B cell (primary cell): ENCODE data around the gene ZNF521. TPM values are rescaled to one million over a fixed set of nuclear protein-coding genes. Genes with fewer than 3 reads are reported as not detected.

Experiments
- ATAC-seq: fragments of 200-7000 bp; cut with Tn5 transposase; one replicate; pipeline ENCODE4 v1.10.0; 2021; ENCODE audit warnings: low read depth, mild to moderate bottlenecking, moderate number of reproducible peaks, moderate library complexity
- CTCF ChIA-PET: fragments of 350-600 bp; sonication (Branson Sonifier 250); formaldehyde crosslinking; loops from one replicate; lab custom pipeline; 2021; ENCODE audit warnings: antibody characterized with exemption, inconsistent platforms; lab: Charles Lee
- POLR2A ChIA-PET: fragments of 350-600 bp; sonication (Branson Sonifier 250); formaldehyde crosslinking; loops from one replicate; lab custom pipeline; 2021; ENCODE audit warnings: antibody characterized with exemption; lab: Charles Lee
- DNase-seq: peaks from one replicate; pipeline ENCODE4 v3.0.0; 2013
- H2AFZ ChIP-seq: 2 replicates; pipeline ENCODE4 v1.6.1; 2012; ENCODE audit warnings: mild to moderate bottlenecking, low read depth, low read length; ENCODE audit not compliant: insufficient read depth, poor library complexity, severe bottlenecking
- H3K27ac ChIP-seq, 2 donors: 1 replicate in 1 of 2; 2 replicates in 1 of 2; pipeline ENCODE4 v1.5.1; 2012 to 2013; ENCODE audit warnings: low read length in 2 of 2, mild to moderate bottlenecking in 2 of 2, moderate library complexity in 1 of 2
- H3K27me3 ChIP-seq, 4 experiments: fragments of 200-600 bp in 1 of 4; sonication (generic) in 1 of 4; replicated peaks in 1 of 4; 1 replicate in 2 of 4; 2 replicates in 2 of 4; pipeline versions ENCODE4 v1.6.1 to v1.7.0; 2013 to 2016; ENCODE audit warnings: low read length in 3 of 4, mild to moderate bottlenecking in 2 of 4, mixed read lengths in 1 of 4, moderate library complexity in 1 of 4; ENCODE audit not compliant: insufficient read depth in 4 of 4, control insufficient read depth in 3 of 4; ENCODE audit errors: control extremely low read depth in 1 of 4
- H3K36me3 ChIP-seq, 2 experiments: replicated peaks in 1 of 2; 1 replicate in 1 of 2; 2 replicates in 1 of 2; pipeline versions ENCODE4 v1.6.1 to v1.7.1; 2013; ENCODE audit warnings: low read length in 1 of 2; ENCODE audit not compliant: insufficient read depth in 2 of 2, control insufficient read depth in 1 of 2; ENCODE audit errors: control extremely low read depth in 1 of 2, extremely low read depth in 1 of 2
- H3K4me1 ChIP-seq, 2 donors: fragments of 200-600 bp in 1 of 2; sonication (generic) in 1 of 2; 1 replicate in 1 of 2; 2 replicates in 1 of 2; pipeline versions ENCODE4 v1.5.1 to v1.6.1; 2013 to 2017; ENCODE audit warnings: low read length in 2 of 2; ENCODE audit not compliant: control insufficient read depth in 2 of 2, insufficient read depth in 2 of 2
- H3K4me2 ChIP-seq: replicated peaks from 2 replicates; pipeline ENCODE3; 2012; ENCODE audit warnings: mild to moderate bottlenecking, low read depth, low read length; ENCODE audit not compliant: poor library complexity, severe bottlenecking
- H3K4me3 ChIP-seq, 5 experiments: fragments of 200-600 bp in 1 of 5; sonication (generic) in 1 of 5; 1 replicate in 3 of 5; 2 replicates in 2 of 5; pipeline versions ENCODE4 v1.5.1 to v1.7.0; 2011 to 2016; ENCODE audit warnings: low read length in 4 of 5, mild to moderate bottlenecking in 4 of 5, low read depth in 2 of 5, control low read depth in 1 of 5, moderate library complexity in 1 of 5; ENCODE audit not compliant: insufficient read depth in 1 of 5; ENCODE audit errors: control extremely low read depth in 1 of 5, extremely low read depth in 1 of 5
- H3K79me2 ChIP-seq: fragments of 200-600 bp; sonication (generic); one replicate; pipeline ENCODE4 v1.6.0; 2016; ENCODE audit warnings: low read length; ENCODE audit not compliant: control insufficient read depth, insufficient read depth
- H3K9ac ChIP-seq: fragments of 200-600 bp; sonication (generic); 2 replicates; pipeline ENCODE4 v1.6.1; 2017; ENCODE audit warnings: mild to moderate bottlenecking, low read length, moderate library complexity
- H3K9me3 ChIP-seq, 3 donors: one replicate each; pipeline versions ENCODE4 v1.6.1 to v1.7.1; 2013; ENCODE audit warnings: low read length in 2 of 3; ENCODE audit not compliant: control insufficient read depth in 2 of 3, insufficient read depth in 1 of 3; ENCODE audit errors: control extremely low read depth in 1 of 3
- H4K20me1 ChIP-seq: 2 replicates; pipeline ENCODE4 v1.6.0; 2012; ENCODE audit warnings: mild to moderate bottlenecking, low read length; ENCODE audit not compliant: insufficient read depth, control insufficient read depth, poor library complexity, severe bottlenecking
- H3K27ac Mint-ChIP-seq: one replicate; pipeline ENCODE4 v1.8.0; 2021; ENCODE audit warnings: mixed read lengths
- H3K27me3 Mint-ChIP-seq: one replicate; pipeline ENCODE4 v1.8.0; 2021; ENCODE audit warnings: mixed read lengths
- H3K4me1 Mint-ChIP-seq: one replicate; pipeline ENCODE4 v1.8.0; 2021; ENCODE audit warnings: mixed read lengths
- H3K4me3 Mint-ChIP-seq: one replicate; pipeline ENCODE4 v1.8.0; 2021; ENCODE audit warnings: mixed read lengths
- H3K9me3 Mint-ChIP-seq: one replicate; pipeline ENCODE4 v1.8.0; 2022; ENCODE audit warnings: mixed read lengths; ENCODE audit not compliant: insufficient read depth
- EZH2 ChIP-seq: IDR thresholded peaks from 2 replicates; pipeline ENCODE4 v1.6.1; 2012; ENCODE audit warnings: borderline replicate concordance, low read depth, mild to moderate bottlenecking, moderate library complexity, low read length; ENCODE audit not compliant: insufficient read depth, poor library complexity, severe bottlenecking
- WGBS: methylation state at CpG from one replicate; pipeline ENCODE4 v1.1.5; 2013; ENCODE audit warnings: missing lambda C conversion rate; ENCODE audit not compliant: insufficient coverage; 5-methylcytosine and 5-hydroxymethylcytosine counted together
- intact Hi-C: fragments of 100-400 bp; cut with micrococcal nuclease; formaldehyde crosslinking; loops from one replicate; pipeline ENCODE4 v1.10.0; 2022
- polyA plus RNA-seq: library from polyadenylated mRNA; depleted of rRNA; stranded (reverse); fragments of >200 nt; gene quantifications from 2 replicates; pipeline ENCODE4 v1.2.3, GENCODE V29; 2012
- total RNA-seq, 2 donors: library from RNA; stranded (reverse); fragments of 120-200 nt in 1 of 2; gene quantifications; 1 replicate in 1 of 2; 2 replicates in 1 of 2; pipeline versions ENCODE4 v1.2.3 to v1.2.4, GENCODE V29; 2013 to 2022
- TF ChIP-seq, protein P1 (sequence below): fragments of 200-600 bp; IDR thresholded peaks from one replicate; pipeline ENCODE4 v1.8.0; 2022; ENCODE audit warnings: antibody characterized with exemption, mild to moderate bottlenecking

ZNF521 gene
- total and polyA plus RNA-seq, 2 donors (not counting 1 experiment from before 2014, with no cell fraction given), result 0.04 to 9.0 TPM

DNA sequence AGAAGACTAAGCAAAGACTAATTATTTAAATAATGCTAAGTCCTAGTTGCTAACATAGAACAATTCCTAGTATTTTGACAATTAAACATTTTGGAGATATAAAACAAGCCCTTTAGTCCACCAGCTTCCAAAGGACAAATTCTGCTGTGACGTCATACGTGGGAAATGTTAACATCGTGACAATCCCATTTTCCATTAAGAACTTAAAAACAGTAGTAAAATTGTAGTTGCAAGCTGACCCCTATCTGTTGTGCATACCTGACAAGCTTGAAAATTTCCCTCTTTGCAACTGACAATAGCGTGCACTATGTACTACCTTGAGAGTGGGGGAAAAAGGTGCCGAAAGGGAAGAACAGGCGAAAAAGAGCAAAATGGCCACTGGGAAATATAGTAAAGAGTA is 279.8 kb downstream of the ZNF521 start:
- H3K4me2 ChIP-seq, result no peak overlapping the region
- no peaks in the 10 kb centered on the region for H3K79me2 ChIP-seq
- WGBS, result no CpG with 5 or more reads among the region's 6 CpGs
- H3K27me3 ChIP-seq, result no peaks in the 10 kb centered on the region
- Mint-ChIP-seq H3K27me3 (no peaks in the 10 kb centered on the region), H3K9me3 (no peaks in the 10 kb centered on the region), H3K4me1 (no peaks in the 10 kb centered on the region), H3K27ac (no peak overlapping the region), H3K4me3 (no peak overlapping the region)
- ChIA-PET CTCF (no interaction called here), POLR2A (no interaction called here)
- no peaks in the 10 kb centered on the region for H4K20me1 ChIP-seq
- no peaks in the 10 kb centered on the region for H3K36me3 ChIP-seq
- H3K9me3 ChIP-seq, result no peaks in the 10 kb centered on the region
- no peak overlapping the region for H3K9ac ChIP-seq
- H3K4me1 ChIP-seq, result no peaks in the 10 kb centered on the region
- intact Hi-C loops, result no loop called here
- ATAC-seq (no peak), DNase-seq (no peak)
- H3K4me3 ChIP-seq, result no peak overlapping the region
- TF ChIP-seq EZH2, result no peak
- TF ChIP-seq, protein P1, sequence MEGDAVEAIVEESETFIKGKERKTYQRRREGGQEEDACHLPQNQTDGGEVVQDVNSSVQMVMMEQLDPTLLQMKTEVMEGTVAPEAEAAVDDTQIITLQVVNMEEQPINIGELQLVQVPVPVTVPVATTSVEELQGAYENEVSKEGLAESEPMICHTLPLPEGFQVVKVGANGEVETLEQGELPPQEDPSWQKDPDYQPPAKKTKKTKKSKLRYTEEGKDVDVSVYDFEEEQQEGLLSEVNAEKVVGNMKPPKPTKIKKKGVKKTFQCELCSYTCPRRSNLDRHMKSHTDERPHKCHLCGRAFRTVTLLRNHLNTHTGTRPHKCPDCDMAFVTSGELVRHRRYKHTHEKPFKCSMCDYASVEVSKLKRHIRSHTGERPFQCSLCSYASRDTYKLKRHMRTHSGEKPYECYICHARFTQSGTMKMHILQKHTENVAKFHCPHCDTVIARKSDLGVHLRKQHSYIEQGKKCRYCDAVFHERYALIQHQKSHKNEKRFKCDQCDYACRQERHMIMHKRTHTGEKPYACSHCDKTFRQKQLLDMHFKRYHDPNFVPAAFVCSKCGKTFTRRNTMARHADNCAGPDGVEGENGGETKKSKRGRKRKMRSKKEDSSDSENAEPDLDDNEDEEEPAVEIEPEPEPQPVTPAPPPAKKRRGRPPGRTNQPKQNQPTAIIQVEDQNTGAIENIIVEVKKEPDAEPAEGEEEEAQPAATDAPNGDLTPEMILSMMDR, result no peak
- H3K27ac ChIP-seq, result no peak overlapping the region
- no peak overlapping the region for H2AFZ ChIP-seq

DNA sequence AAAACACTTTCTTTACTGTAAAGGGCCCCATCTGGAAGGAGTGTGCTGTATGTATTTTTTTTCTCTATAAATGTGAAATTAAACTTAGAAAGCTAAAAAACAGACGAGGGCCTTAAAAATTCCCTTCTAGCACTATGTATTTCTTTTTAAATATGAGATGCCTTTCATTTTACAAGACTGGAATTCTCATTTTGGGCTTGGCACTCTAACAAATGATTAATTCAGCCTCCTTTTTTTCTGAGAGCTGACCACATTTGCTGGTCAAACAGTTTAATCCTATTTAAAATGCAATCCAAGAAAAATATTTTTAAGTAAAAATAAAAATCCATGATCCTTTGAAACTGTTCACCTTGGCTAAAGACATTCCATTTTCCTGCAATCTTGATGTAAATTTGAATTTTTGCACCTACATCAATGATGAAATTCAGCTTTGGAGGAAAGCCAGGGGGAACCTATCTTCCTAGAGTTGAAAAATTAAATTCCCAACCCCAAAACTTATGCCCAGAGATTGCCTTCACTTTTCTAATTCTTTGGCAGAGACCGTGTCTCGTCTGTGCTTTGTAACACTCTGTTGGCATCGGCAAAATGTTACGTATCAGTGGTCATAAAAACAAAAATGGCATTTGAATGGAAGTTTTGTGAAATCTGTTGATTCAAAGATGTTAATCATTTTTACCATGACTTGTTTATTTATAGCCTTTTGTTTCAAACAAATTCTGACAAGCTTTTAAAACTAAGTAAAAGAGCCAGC is 284.5 kb downstream of the ZNF521 start:
- Mint-ChIP-seq H3K4me1 (no peaks in the 10 kb centered on the region), H3K27me3 (no peaks in the 10 kb centered on the region), H3K4me3 (no peak overlapping the region), H3K27ac (no peak overlapping the region), H3K9me3 (no peaks in the 10 kb centered on the region)
- Histone ChIP-seq H4K20me1 (no peaks in the 10 kb centered on the region), H3K27me3 (no peaks in the 10 kb centered on the region), H3K27ac (no peak overlapping the region), H3K4me2 (no peak overlapping the region), H3K79me2 (no peaks in the 10 kb centered on the region), H3K9ac (no peak overlapping the region), H3K36me3 (no peaks in the 10 kb centered on the region), H3K4me1 (no peaks in the 10 kb centered on the region), H3K9me3 (no peaks in the 10 kb centered on the region), H3K4me3 (no peak overlapping the region), H2AFZ (no peak overlapping the region)
- TF ChIP-seq, protein P1, result no peak
- no peak for TF ChIP-seq EZH2
- intact Hi-C loops, result no loop called here
- ChIA-PET POLR2A (no interaction called here), CTCF (interaction anchor here (1.3 kb wide), 1 partner anchor 169 kb away, joined by 3 read pairs; no protein-coding TSS in a partner anchor)
- DNase-seq (no peak), ATAC-seq (no peak)
- no CpG with 5 or more reads among the region's 5 CpGs for WGBS
